DMS153 treated with DMSO at 0.1 percent for 48 hours (cell line): ENCODE results near the gene DEGS1.

Source experiments
- DNase-seq: peaks from one replicate; lab custom pipeline; 2025; ENCODE audit not compliant: unreplicated experiment; lab: John Stamatoyannopoulos, UW

The DEGS1 gene

GRCh38 chr1:224212618-224213061 lies 29.6 kb downstream of the DEGS1 start:
- no peak for DNase-seq

GRCh38 chr1:224213438-224214119 lies 30.5 kb downstream of the DEGS1 start:
- DNase-seq: no peak

- no peak for DNase-seq
These were observed 33.3 kb downstream of the DEGS1 start for GRCh38 chr1:224216382-224216781.

DNA sequence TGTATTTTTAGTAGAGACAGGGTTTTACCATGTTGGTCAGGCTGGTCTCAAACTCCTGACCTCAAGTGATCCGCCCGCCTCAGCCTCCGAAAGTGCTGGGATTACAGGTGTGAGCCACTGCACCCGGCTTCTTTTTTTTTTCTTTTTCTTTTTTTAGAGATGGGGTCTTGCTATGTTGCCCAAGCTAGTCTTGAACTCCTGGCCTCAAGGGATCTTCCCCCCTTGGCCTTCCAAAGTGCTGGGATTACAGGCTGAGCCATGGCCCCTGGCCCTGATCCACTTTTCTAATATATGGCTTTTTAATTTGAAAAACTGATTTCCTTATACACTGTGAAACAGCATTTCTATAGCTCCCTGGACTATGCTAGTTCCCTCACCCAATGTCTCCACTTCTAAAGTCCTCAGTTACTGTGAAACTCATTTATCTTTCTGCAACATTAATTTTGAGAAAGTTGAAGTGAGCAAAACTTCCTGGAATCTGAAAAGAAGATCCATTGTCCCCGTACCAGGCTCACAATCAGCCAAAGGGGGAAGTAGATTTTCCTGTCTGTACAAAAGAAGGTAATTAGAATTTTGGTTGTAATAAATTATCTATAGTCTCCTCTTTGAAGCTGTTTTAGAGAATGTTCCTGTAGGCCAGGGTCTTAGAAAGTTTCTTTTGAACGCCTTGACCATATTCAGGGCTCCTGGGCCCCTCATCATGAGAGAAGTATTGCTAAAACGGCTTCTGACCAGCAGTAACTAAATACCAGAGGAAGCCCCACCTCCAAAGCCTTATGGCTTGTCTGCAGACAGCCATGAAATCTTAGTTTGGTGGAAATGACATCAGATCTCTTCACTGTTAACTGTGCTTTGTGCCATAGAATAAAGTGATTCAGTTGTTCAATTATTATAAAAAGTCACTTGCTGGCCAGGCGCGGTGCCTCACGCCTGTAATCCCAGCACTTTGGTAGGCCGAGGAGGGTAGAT lies 34.9 kb downstream of the DEGS1 start:
- no peak for DNase-seq

- no peak for DNase-seq
These were observed 36.1 kb downstream of the DEGS1 start for GRCh38 chr1:224219011-224219611.

DNA sequence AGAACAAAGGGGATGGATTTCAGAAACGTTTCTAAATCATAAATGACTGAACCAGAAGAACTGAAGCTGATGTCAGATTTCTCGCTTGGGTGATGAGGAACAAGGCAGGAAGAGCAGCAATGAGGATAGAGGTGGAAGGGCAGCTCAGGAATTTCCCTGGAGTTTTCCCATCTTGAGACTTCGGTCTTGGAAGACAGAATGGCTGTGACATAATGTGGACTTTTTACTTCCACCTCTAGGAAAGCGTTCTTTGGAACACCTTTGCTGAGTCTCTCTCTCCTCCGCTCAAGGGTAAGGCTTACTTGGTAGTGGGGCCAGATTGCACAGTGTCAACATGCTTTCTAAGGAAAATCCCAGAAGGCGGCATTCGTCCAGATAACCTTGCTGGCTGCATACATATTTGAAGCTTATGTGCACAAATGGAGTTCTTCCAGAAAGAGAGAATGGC lies 36.6 kb downstream of the DEGS1 start:
- no peak for DNase-seq

- DNase-seq: no peak
These were observed 41.0 kb downstream of the DEGS1 start for GRCh38 chr1:224223819-224224714.

DNA sequence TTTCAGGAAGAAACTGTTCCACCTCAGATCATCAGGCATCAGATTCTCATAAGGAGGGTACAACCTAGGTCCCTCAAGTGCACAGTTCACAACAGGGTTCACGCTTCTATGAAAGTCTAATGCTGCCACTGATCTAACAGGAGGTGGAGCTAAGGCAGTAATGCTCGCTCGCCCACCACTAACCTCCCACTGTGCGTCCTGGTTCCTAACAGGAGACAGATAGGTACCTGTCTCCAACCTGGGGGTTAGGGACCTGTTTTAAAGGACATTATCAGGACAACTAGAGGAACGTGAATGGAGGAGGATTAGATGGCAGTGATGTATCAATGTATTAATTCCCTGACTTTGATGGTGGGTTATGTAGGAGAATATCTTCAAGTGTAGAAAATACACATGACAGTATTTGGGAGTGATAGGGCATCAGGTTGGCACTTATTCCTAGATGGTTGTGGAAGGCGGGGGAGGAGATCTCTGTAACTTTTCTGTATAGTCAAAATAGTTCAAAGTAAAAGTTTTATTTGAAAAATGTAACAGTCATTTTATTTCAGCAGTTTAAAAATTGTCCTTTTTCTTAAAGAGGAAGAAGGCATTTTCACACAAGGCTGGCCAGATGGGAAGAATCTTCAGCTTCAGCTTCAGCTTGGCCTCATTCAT lies 43.9 kb downstream of the DEGS1 start:
- DNase-seq: no peak

DNA sequence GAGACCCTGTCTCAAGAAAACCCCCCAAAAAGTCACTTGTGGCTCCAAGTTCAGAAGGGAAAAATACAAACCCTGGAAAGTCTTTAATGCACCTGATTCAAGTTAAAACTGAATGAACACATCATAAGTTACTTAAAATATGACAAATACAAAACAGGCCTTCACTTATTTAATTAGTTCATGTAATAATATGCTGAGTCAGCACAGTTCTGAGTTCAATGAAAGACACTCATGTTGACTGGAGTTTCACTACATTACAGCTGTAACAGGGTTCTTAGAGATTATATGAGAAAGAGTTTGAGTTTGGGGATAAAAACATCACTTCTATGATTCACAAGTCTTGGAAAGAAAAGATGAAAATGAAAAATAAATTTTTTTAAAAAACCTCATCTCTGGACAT lies 51.0 kb downstream of the DEGS1 start:
- DNase-seq: no peak

DNA sequence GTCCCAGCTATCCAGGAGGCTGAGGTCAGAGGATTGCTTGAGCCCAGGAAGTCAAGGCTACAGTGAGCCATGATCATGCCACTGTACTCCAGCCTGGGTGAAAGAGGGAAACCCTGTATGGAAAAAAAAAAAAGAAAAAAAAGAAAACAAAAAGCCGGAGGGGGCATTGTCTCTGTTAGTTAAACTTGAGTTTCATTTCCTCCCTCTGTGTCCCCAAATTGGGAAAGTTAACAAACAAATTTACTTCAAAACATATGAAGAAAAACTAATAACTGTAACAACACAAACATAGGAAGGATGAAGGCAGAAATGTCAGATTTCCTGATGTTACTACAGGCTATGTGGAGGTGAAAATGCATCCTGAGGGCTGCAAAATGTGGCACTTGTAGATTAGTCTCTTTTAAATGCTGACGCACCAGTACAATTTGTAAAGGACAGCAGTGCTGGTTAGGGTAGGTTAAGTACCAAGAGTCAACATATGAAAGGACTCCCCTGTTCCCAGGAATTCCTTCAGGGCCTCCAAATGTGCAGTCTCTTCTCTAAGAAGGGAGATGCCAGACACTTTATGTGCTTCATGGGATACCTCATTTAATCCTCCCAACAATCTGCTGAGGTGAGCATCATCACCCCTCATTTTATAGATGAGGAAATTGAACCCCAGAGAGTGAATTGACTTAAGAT lies 52.9 kb downstream of the DEGS1 start:
- no peak for DNase-seq

- no peak for DNase-seq
These were observed 54.3 kb downstream of the DEGS1 start for GRCh38 chr1:224237119-224237881.

DNA sequence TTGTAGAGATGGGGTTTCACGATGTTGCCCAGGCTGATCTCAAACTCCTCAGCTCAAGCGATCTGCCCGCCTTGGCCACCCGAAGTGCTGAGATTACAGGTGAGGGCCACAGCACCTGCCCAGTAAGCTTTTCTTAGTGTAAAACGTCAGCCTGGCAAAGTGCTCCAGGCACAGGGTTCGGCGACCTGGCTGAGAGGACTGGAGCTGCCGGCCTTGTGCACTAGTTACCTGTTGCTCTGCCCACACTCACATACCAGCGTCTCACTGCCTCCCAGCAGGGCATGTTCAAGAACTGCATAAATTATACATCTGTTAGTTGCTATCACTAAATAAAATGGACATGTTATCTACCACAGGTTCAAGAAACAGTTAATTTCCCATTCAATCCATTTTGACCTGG lies 55.2 kb downstream of the DEGS1 start:
- DNase-seq: no peak

- no peak for DNase-seq
These were observed 55.7 kb downstream of the DEGS1 start for GRCh38 chr1:224238756-224239155.
